Endothelial cell of umbilical vein (primary cell): ENCODE measurements around the gene TEX26. TPM values are rescaled to one million over a fixed set of nuclear protein-coding genes. Genes with fewer than 3 reads are reported as not detected.

Experiments
- BruUV-seq: library from RNA; stranded (reverse); fragments of 400-500 nt; replicated peaks from 2 replicates; lab custom pipeline; 2021; lab: Mats Ljungman, UMichigan
- CTCF ChIA-PET: fragments of 300-600, 350-600 bp; sonication (Branson Sonifier 250); formaldehyde crosslinking; loops from one replicate; lab custom pipeline; 2021; ENCODE audit warnings: antibody characterized with exemption, inconsistent platforms; lab: Charles Lee
- POLR2A ChIA-PET: fragments of 300-600, 350-600 bp; sonication (Branson Sonifier 250); formaldehyde crosslinking; loops from one replicate; lab custom pipeline; 2021; ENCODE audit warnings: antibody characterized with exemption, inconsistent platforms; lab: Charles Lee
- DNase-seq: peaks from one replicate; pipeline ENCODE4 v3.0.0-alpha.2; 2011; ENCODE audit warnings: low read depth, low spot score
- FAIRE-seq: peaks from 2 replicates; lab custom pipeline; 2011; peaks lifted over from hg19 to GRCh38; lab: Jason Lieb, UNC
- H2AFZ ChIP-seq: 2 replicates; pipeline ENCODE4 v1.6.0; 2012; ENCODE audit warnings: low read depth, low read length, control low read depth, inconsistent platforms
- H3K27ac ChIP-seq: 2 replicates; pipeline ENCODE4 v1.5.1; 2011; ENCODE audit warnings: low read depth, mild to moderate bottlenecking, control low read depth, low read length, moderate library complexity; ENCODE audit not compliant: insufficient read depth
- H3K27me3 ChIP-seq, 2 experiments: 2 replicates each; pipeline versions ENCODE4 v1.6.0 to v1.6.1; 2011; ENCODE audit warnings: low read length in 2 of 2, mixed read lengths in 1 of 2; ENCODE audit not compliant: control insufficient read depth in 2 of 2, insufficient read depth in 2 of 2
- H3K36me3 ChIP-seq, 2 experiments: 2 replicates in 1 of 2; 3 replicates in 1 of 2; pipeline ENCODE4 v1.5.1; 2011; ENCODE audit warnings: low read length in 2 of 2, mild to moderate bottlenecking in 1 of 2, moderate library complexity in 1 of 2; ENCODE audit not compliant: control insufficient read depth in 2 of 2, insufficient read depth in 2 of 2; ENCODE audit errors: extremely low read depth in 1 of 2
- H3K4me1 ChIP-seq: 3 replicates; pipeline ENCODE4 v1.5.1; 2011; ENCODE audit warnings: mild to moderate bottlenecking, low read length; ENCODE audit not compliant: control insufficient read depth, insufficient read depth; ENCODE audit errors: extremely low read depth
- H3K4me2 ChIP-seq: 2 replicates; pipeline ENCODE4 v1.6.1; 2011; ENCODE audit warnings: low read length, control low read depth, mixed read lengths; ENCODE audit not compliant: insufficient read depth
- H3K4me3 ChIP-seq, 3 experiments: fragments of 200-600 bp in 1 of 3; sonication (generic), shearing (Covaris generic) in 1 of 3; replicated peaks in 1 of 3; 2 replicates each; pipeline ENCODE4 v1.5.1; 2011 to 2016; ENCODE audit warnings: control low read depth in 3 of 3, low read length in 3 of 3, mild to moderate bottlenecking in 2 of 3, inconsistent platforms in 1 of 3, low read depth in 1 of 3, moderate library complexity in 1 of 3; ENCODE audit not compliant: insufficient read depth in 1 of 3
- H3K79me2 ChIP-seq: 2 replicates; pipeline ENCODE4 v1.6.0; 2012; ENCODE audit warnings: low read length, inconsistent platforms; ENCODE audit not compliant: control insufficient read depth, insufficient read depth
- H3K9ac ChIP-seq: replicated peaks from 2 replicates; pipeline ENCODE3; 2011; ENCODE audit warnings: low read length, control low read depth; ENCODE audit not compliant: insufficient read depth; ENCODE audit errors: extremely low read depth
- H3K9me1 ChIP-seq: replicated peaks from 3 replicates; pipeline ENCODE4 v1.6.0; 2011; ENCODE audit warnings: mild to moderate bottlenecking, low read length; ENCODE audit not compliant: control insufficient read depth, insufficient read depth; ENCODE audit errors: extremely low read depth
- H3K9me3 ChIP-seq: replicated peaks from 2 replicates; pipeline ENCODE4 v1.5.1; 2012; ENCODE audit warnings: low read length, inconsistent platforms; ENCODE audit not compliant: control insufficient read depth, insufficient read depth
- H4K20me1 ChIP-seq: replicated peaks from 2 replicates; pipeline ENCODE3; 2011; ENCODE audit warnings: mild to moderate bottlenecking, low read length; ENCODE audit not compliant: control insufficient read depth, insufficient read depth; ENCODE audit errors: extremely low read depth
- EZH2 ChIP-seq: IDR thresholded peaks from 2 replicates; pipeline ENCODE4 v1.6.1; 2012; ENCODE audit warnings: borderline replicate concordance, low read depth, mild to moderate bottlenecking, moderate library complexity, low read length, inconsistent platforms; ENCODE audit not compliant: severe bottlenecking
- FOS ChIP-seq: IDR thresholded peaks from 2 replicates; pipeline ENCODE4 v1.6.1; 2011; ENCODE audit warnings: mild to moderate bottlenecking, low read length, moderate library complexity, borderline replicate concordance; ENCODE audit not compliant: insufficient read depth
- GATA2 ChIP-seq: IDR thresholded peaks from 2 replicates; pipeline ENCODE4 v1.7.0; 2011; ENCODE audit warnings: low read depth, mild to moderate bottlenecking, moderate library complexity, mixed read lengths, low read length; ENCODE audit not compliant: insufficient read length, insufficient read depth
- JUN ChIP-seq: IDR thresholded peaks from 2 replicates; pipeline ENCODE4 v1.6.1; 2011; ENCODE audit warnings: borderline replicate concordance, low read depth; ENCODE audit not compliant: insufficient read length, insufficient read depth
- MAX ChIP-seq: IDR thresholded peaks from 2 replicates; pipeline ENCODE4 v1.6.1; 2011; ENCODE audit not compliant: insufficient read depth, insufficient read length
- MYC ChIP-seq: IDR thresholded peaks from one replicate; pipeline ENCODE4 v1.6.1; 2011; ENCODE audit warnings: mild to moderate bottlenecking, low read depth, low read length
- POLR2A ChIP-seq: IDR thresholded peaks from 2 replicates; pipeline ENCODE4 v1.6.1; 2012; ENCODE audit warnings: low read depth, mild to moderate bottlenecking, control low read depth, low read length
- POLR2AphosphoS5 ChIP-seq: IDR thresholded peaks from 2 replicates; pipeline ENCODE4 v1.6.1; 2012; ENCODE audit warnings: low read depth, mild to moderate bottlenecking, control low read depth, low read length, moderate library complexity; ENCODE audit not compliant: insufficient read depth
- dilution Hi-C: fragments of 300-500 bp; cut with MboI; formaldehyde crosslinking; loops from one replicate; pipeline ENCODE4 v1.15.0; 2019; ENCODE audit warnings: low sequenced_read_pairs; ENCODE audit not compliant: extremely low pct_ligation_motif_present
- intact Hi-C: fragments of 100-400 bp; cut with micrococcal nuclease; formaldehyde crosslinking; loops from one replicate; pipeline ENCODE4 v1.10.0; 2022
- polyA plus RNA-seq, 4 experiments: library from polyadenylated mRNA; depleted of rRNA in 3 of 4; stranded (reverse) in 3 of 4; unstranded in 1 of 4; fragments of >200 nt; gene quantifications; 2 replicates each; pipeline versions ENCODE4 v1.2.1 to v1.2.3, GENCODE V29; 2011 to 2012; ENCODE audit warnings: missing spikeins in 1 of 4
- total RNA-seq: library from RNA; stranded (reverse); gene quantifications from 2 replicates; pipeline ENCODE4 v1.2.3, GENCODE V29; 2021
- TF ChIP-seq, protein P1 (sequence below), 2 donors: IDR thresholded peaks; 1 replicate in 1 of 2; 2 replicates in 1 of 2; pipeline ENCODE4 v1.5.1; 2011; ENCODE audit warnings: low read length in 2 of 2, mild to moderate bottlenecking in 2 of 2, moderate library complexity in 2 of 2, control low read depth in 1 of 2, inconsistent platforms in 1 of 2, low read depth in 1 of 2; ENCODE audit not compliant: insufficient read depth in 1 of 2; ENCODE audit errors: extremely low read depth in 1 of 2

TEX26 gene
- total and polyA plus RNA-seq, 2 donors (not counting 3 experiments of a cell fraction or from before 2014, with no cell fraction given) = not detected

DNA sequence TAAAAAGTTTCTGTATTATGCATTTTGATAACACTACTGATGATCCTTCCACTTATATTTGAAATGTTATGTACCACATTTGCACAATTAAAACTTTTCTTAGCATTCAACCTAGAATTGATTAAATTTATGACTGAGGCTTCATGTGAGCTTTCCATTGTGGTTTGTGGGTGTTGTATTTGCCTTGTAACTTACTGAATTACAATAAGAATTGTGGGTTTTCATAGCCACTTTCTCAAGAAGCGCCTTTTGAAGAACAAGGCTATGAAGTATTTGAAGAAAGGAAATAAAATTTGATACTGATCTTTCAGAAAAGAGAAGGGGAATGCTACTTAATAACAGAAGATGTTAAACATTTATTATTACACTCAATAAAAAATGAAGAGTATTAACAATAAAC lies 7.0 kb upstream of the TEX26 start:
- intact Hi-C loops = no loop called here
- FAIRE-seq = no peak

More for the DNA sequence above, 7.0 kb upstream of the TEX26 start:
- H3K79me2 ChIP-seq = no peaks in the 10 kb centered on the region
- H2AFZ ChIP-seq = no peak overlapping the region
- no peak overlapping the region for H3K4me3 ChIP-seq
- H3K27me3 ChIP-seq = no peaks in the 10 kb centered on the region
- no TSS peak for BruUV-seq
- ChIA-PET CTCF (interaction anchor here (1.0 kb wide), 1 partner anchor 9 kb away, joined by 3 read pairs; no protein-coding TSS in a partner anchor), POLR2A (no interaction called here)
- peaks cover 2 to 18% of the 10 kb centered on the region in 2 experiments for H3K36me3 ChIP-seq
- H3K9me1 ChIP-seq = no peaks in the 10 kb centered on the region
- no peaks in the 10 kb centered on the region for H3K9me3 ChIP-seq
- H4K20me1 ChIP-seq = no peaks in the 10 kb centered on the region
- H3K9ac ChIP-seq = no peak overlapping the region
- no peak for DNase-seq
- dilution Hi-C loops = no loop called here
- H3K4me2 ChIP-seq = no peak overlapping the region
- H3K27ac ChIP-seq = no peak overlapping the region
- no peaks in the 10 kb centered on the region for H3K4me1 ChIP-seq
- TF ChIP-seq MAX (no peak), MYC (no peak), POLR2A (no peak), JUN (no peak), FOS (no peak), POLR2AphosphoS5 (no peak), EZH2 (no peak), GATA2 (no peak)
- TF ChIP-seq, protein P1, sequence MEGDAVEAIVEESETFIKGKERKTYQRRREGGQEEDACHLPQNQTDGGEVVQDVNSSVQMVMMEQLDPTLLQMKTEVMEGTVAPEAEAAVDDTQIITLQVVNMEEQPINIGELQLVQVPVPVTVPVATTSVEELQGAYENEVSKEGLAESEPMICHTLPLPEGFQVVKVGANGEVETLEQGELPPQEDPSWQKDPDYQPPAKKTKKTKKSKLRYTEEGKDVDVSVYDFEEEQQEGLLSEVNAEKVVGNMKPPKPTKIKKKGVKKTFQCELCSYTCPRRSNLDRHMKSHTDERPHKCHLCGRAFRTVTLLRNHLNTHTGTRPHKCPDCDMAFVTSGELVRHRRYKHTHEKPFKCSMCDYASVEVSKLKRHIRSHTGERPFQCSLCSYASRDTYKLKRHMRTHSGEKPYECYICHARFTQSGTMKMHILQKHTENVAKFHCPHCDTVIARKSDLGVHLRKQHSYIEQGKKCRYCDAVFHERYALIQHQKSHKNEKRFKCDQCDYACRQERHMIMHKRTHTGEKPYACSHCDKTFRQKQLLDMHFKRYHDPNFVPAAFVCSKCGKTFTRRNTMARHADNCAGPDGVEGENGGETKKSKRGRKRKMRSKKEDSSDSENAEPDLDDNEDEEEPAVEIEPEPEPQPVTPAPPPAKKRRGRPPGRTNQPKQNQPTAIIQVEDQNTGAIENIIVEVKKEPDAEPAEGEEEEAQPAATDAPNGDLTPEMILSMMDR (IDR thresholded peaks at IDR 0.05; ENCODE audit: extremely low read depth in 1 of 2, insufficient read depth in 1 of 2, low read depth in 1 of 2, low read length in 2 of 2) = no peak
